HUES6 (cell line): Measurements from ENCODE around the gene NRM.

ENCODE experiments used
- H3K27ac ChIP-seq: 2 replicates; pipeline ENCODE4 v1.7.0; 2013; ENCODE audit warnings: low read depth, mild to moderate bottlenecking, low read length, inconsistent platforms
- H3K27me3 ChIP-seq: 2 replicates; pipeline ENCODE4 v1.6.1; 2013; ENCODE audit warnings: low read length; ENCODE audit not compliant: control insufficient read depth, insufficient read depth
- H3K36me3 ChIP-seq: 2 replicates; pipeline ENCODE4 v1.6.1; 2013; ENCODE audit warnings: low read length; ENCODE audit not compliant: control insufficient read depth, insufficient read depth
- H3K4me1 ChIP-seq: 2 replicates; pipeline ENCODE4 v1.6.1; 2013; ENCODE audit warnings: low read length; ENCODE audit not compliant: control insufficient read depth, insufficient read depth
- H3K4me3 ChIP-seq: 2 replicates; pipeline ENCODE4 v1.5.1; 2013; ENCODE audit warnings: low read depth, low read length
- H3K9ac ChIP-seq: one replicate; pipeline ENCODE4 v1.6.1; 2013; ENCODE audit warnings: mild to moderate bottlenecking, low read length
- H3K9me3 ChIP-seq: 2 replicates; pipeline ENCODE4 v1.6.1; 2013; ENCODE audit warnings: low read depth, low read length; ENCODE audit not compliant: control insufficient read depth, insufficient read depth

Gene NRM

GRCh38 chr6:30703011-30703410 lies 12.2 kb upstream of the NRM start:
- Histone ChIP-seq H3K9ac (no peak overlapping the region), H3K9me3 (no peaks in the 10 kb centered on the region), H3K27ac (no peak overlapping the region), H3K4me3 (no peak overlapping the region), H3K4me1 (no peaks in the 10 kb centered on the region; the same call in 1 of the 2 replicates), H3K36me3 (peaks cover 80% of the 10 kb centered on the region), H3K27me3 (no peaks in the 10 kb centered on the region)

- H3K36me3 ChIP-seq = peaks cover 58% of the 10 kb centered on the region
- no peak overlapping the region for H3K9ac ChIP-seq
Measured at GRCh38 chr6:30700340-30700739, 9.6 kb upstream of the NRM start.

GRCh38 chr6:30696432-30696831 lies 5.6 kb upstream of the NRM start:
- Histone ChIP-seq H3K36me3 (peaks cover 23% of the 10 kb centered on the region), H3K4me1 (peaks cover 3% of the 10 kb centered on the region; the same call in 1 of the 2 replicates), H3K9me3 (no peaks in the 10 kb centered on the region), H3K4me3 (no peak overlapping the region), H3K9ac (no peak overlapping the region), H3K27ac (no peak overlapping the region), H3K27me3 (no peaks in the 10 kb centered on the region)

More at GRCh38 chr6:30700340-30700739, 9.6 kb upstream of the NRM start:
- Histone ChIP-seq H3K27me3 (no peaks in the 10 kb centered on the region), H3K4me1 (no peaks in the 10 kb centered on the region; the same call in 1 of the 2 replicates), H3K27ac (no peak overlapping the region), H3K4me3 (no peak overlapping the region), H3K9me3 (no peaks in the 10 kb centered on the region)

GRCh38 chr6:30691208-30691847 lies 544 bp upstream of the NRM start:
- Histone ChIP-seq H3K9ac (no peak overlapping the region), H3K9me3 (no peaks in the 10 kb centered on the region), H3K27ac (no peak overlapping the region)

GRCh38 chr6:30689985-30690384 lies 799 bp downstream of the NRM start:
- Histone ChIP-seq H3K4me1 (peaks cover 34% of the 10 kb centered on the region), H3K9ac (peak overlapping the region; percentile 79), H3K27me3 (no peaks in the 10 kb centered on the region), H3K9me3 (no peaks in the 10 kb centered on the region), H3K27ac (peak overlapping the region; percentile 32; the same call in 1 of the 2 replicates), H3K4me3 (peak overlapping the region; percentile 95), H3K36me3 (no peaks in the 10 kb centered on the region)

More at GRCh38 chr6:30691208-30691847, 544 bp upstream of the NRM start:
- Histone ChIP-seq H3K4me3 (peak overlapping the region; percentile 95), H3K27me3 (no peaks in the 10 kb centered on the region), H3K4me1 (peaks cover 23% of the 10 kb centered on the region), H3K36me3 (no peaks in the 10 kb centered on the region)

GRCh38 chr6:30689022-30689865 lies 1.5 kb downstream of the NRM start:
- Histone ChIP-seq H3K9ac (peak overlapping the region; percentile 79), H3K36me3 (no peaks in the 10 kb centered on the region), H3K9me3 (no peaks in the 10 kb centered on the region), H3K27ac (no peak overlapping the region), H3K4me1 (peaks cover 38% of the 10 kb centered on the region), H3K4me3 (peak overlapping the region; percentile 95; the same call in 1 of the 2 replicates), H3K27me3 (no peaks in the 10 kb centered on the region)

- no peak overlapping the region; the same call in 1 of the 2 replicates for H3K4me3 ChIP-seq
- no peak overlapping the region for H3K9ac ChIP-seq
- H3K27ac ChIP-seq = no peak overlapping the region
- no peaks in the 10 kb centered on the region for H3K36me3 ChIP-seq
- no peaks in the 10 kb centered on the region for H3K27me3 ChIP-seq
- no peaks in the 10 kb centered on the region for H3K9me3 ChIP-seq
- H3K4me1 ChIP-seq = peaks cover 40% of the 10 kb centered on the region
Measured at GRCh38 chr6:30688569-30688968, 2.2 kb downstream of the NRM start.

GRCh38 chr6:30687659-30688431 lies 2.9 kb downstream of the NRM start:
- Histone ChIP-seq H3K9me3 (no peaks in the 10 kb centered on the region), H3K36me3 (no peaks in the 10 kb centered on the region), H3K27me3 (no peaks in the 10 kb centered on the region), H3K27ac (peak overlapping the region; percentile 70; the same call in 1 of the 2 replicates), H3K9ac (peak overlapping the region; percentile 84), H3K4me1 (peaks cover 47% of the 10 kb centered on the region), H3K4me3 (peak overlapping the region; percentile 79)

GRCh38 chr6:30686908-30687658 lies 3.7 kb downstream of the NRM start:
- Histone ChIP-seq H3K4me3 (peak overlapping the region; percentile 79), H3K4me1 (peaks cover 55% of the 10 kb centered on the region), H3K9me3 (no peaks in the 10 kb centered on the region), H3K36me3 (no peaks in the 10 kb centered on the region), H3K27ac (peak overlapping the region; percentile 70; the same call in 1 of the 2 replicates), H3K9ac (peak overlapping the region; percentile 84), H3K27me3 (no peaks in the 10 kb centered on the region)
